Heart left ventricle (tissue), 16 donors: ENCODE results near the gene MPO. TPM values are rescaled to one million over a fixed set of nuclear protein-coding genes. Genes with fewer than 3 reads are reported as not detected.

Source experiments
- ATAC-seq, 4 donors: fragments of 200-7000 bp; cut with Tn5 transposase; one replicate each; pipeline ENCODE4 v1.9.1; 2020 to 2022; ENCODE audit warnings: moderate library complexity in 4 of 4, mild to moderate bottlenecking in 3 of 4, moderate number of reproducible peaks in 1 of 4
- DNase-seq, 5 donors: peaks; one replicate each; pipeline ENCODE4 v3.0.0-alpha.2; 2020
- H3K27ac ChIP-seq, 12 donors: fragments of 200-600 bp; sonication (generic) in 4 of 12; one replicate each; pipeline versions ENCODE4 v1.5.0 to v1.8.0; 2016 to 2022; ENCODE audit warnings: mild to moderate bottlenecking in 2 of 12
- H3K27me3 ChIP-seq, 9 donors: fragments of 200-600 bp; sonication (generic) in 2 of 9; one replicate each; pipeline versions ENCODE4 v1.5.1 to v1.8.0; 2016 to 2022; ENCODE audit warnings: mild to moderate bottlenecking in 3 of 9
- H3K36me3 ChIP-seq, 9 donors: fragments of 200-600 bp; sonication (generic) in 2 of 9; one replicate each; pipeline versions ENCODE4 v1.5.0 to v1.8.0; 2018 to 2022; ENCODE audit warnings: mild to moderate bottlenecking in 2 of 9
- H3K4me1 ChIP-seq, 12 donors: fragments of 200-600 bp; sonication (generic) in 4 of 12; one replicate each; pipeline versions ENCODE4 v1.5.0 to v1.8.0; 2016 to 2022; ENCODE audit warnings: mild to moderate bottlenecking in 3 of 12
- H3K4me3 ChIP-seq, 12 donors: fragments of 200-600 bp; sonication (generic) in 4 of 12; one replicate each; pipeline versions ENCODE4 v1.5.0 to v1.8.0; 2017 to 2022; ENCODE audit warnings: mild to moderate bottlenecking in 9 of 12, moderate library complexity in 4 of 12
- H3K9me3 ChIP-seq, 12 donors: fragments of 200-600 bp; sonication (generic) in 4 of 12; one replicate each; pipeline versions ENCODE4 v1.5.0 to v1.8.0; 2016 to 2022; ENCODE audit warnings: mild to moderate bottlenecking in 1 of 12
- CTCF ChIP-seq, 12 donors: fragments of 200-600 bp; sonication (generic) in 4 of 12; IDR thresholded peaks; one replicate each; pipeline versions ENCODE4 v1.5.0 to v1.8.0; 2018 to 2022; ENCODE audit warnings: antibody characterized with exemption in 12 of 12, mild to moderate bottlenecking in 5 of 12
- POLR2A ChIP-seq, 2 donors: fragments of 450-650 bp; IDR thresholded peaks; one replicate each; pipeline ENCODE4 v1.6.1; 2017; ENCODE audit warnings: antibody characterized with exemption in 2 of 2, mild to moderate bottlenecking in 2 of 2, moderate library complexity in 2 of 2
- WGBS, 4 donors: extraction: QIAGEN DNeasy Blood & Tissue Kit in 2 of 4; methylation state at CpG; one replicate each; pipeline versions ENCODE4 v1.1.5 to v1.1.7; 2013 to 2018; 5-methylcytosine and 5-hydroxymethylcytosine counted together
- intact Hi-C, 10 donors: fragments of 100-400 bp; cut with DNase I; formaldehyde crosslinking; loops; one replicate each; pipeline versions ENCODE4 v1.11.1 to v1.14.2; 2022
- polyA plus RNA-seq, 2 donors: library from polyadenylated mRNA; stranded (reverse); fragments of 200-250 nt; gene quantifications; one replicate each; pipeline ENCODE4 v1.2.3, GENCODE V29; 2013
- total RNA-seq, 9 donors: library from RNA; depleted of rRNA in 2 of 9; stranded (reverse); fragments of >200 nt in 2 of 9; fragmentation: NEBNext Ultra II Directional in 3 of 9; extraction: Animal tissue kit (Norgen Biotek cat#: 25700) in 3 of 9; gene quantifications; one replicate each; pipeline versions ENCODE4 v1.1.0 to v1.2.4, GENCODE V29; 2016 to 2023
- donor health status: ischemic (EF 13 %, LVEDD 7.1; RV severe dilation, severe dysfunction).
- donor health status: healthy with polysubstance abuse.
- donor health status: DM: no; HTN: yes; CAD: no.
- donor health status: DM: no; HTN: no; CAD: no.
- donor health status: ischemic (EF 25% LVEDD 6.9; RV normal size, moderate dysfunction).
- donor health status: ischemic (EF 25% LVEDD 5.7; RV mildly dilated, moderate dysfunction).
- donor health status: healthy.
- donor health status: DM: yes; HTN: yes; CAD: no.
- donor health status: ischemic (EF 35%, LVEDD 5.7; RV mildly dilated, moderate dysfunction).
- donor health status: nonischemic (EF 11% LVEDD 7.7; RV severe dilation, severe dysfunction).
- donor health status: DM: yes; HTN: yes; CAD: no.
- donor health status: PGD.
- donor health status: ischemic (EF 29% LVEDD 5.4; RV normal size, mild dysfunction).
- donor health status: nonischemic (EF 23%, LVEDD 6.1; RV moderate dilation, normal function).

MPO gene
- total and polyA plus RNA-seq, 11 donors: 0.11 to 2.8 (median 0.31) TPM; not detected in 4

- WGBS, 4 donors: 85 to 89% (median 86%) methylated on average over 6 of the region's 6 CpGs
- Histone ChIP-seq H3K9me3 (peaks cover 0 to 11% (median 0%) of the 10 kb centered on the region in 12 donors), H3K27ac (no peak overlapping the region), H3K27me3 (peaks cover 0 to 10% (median 0%) of the 10 kb centered on the region in 9 donors), H3K4me3 (no peak overlapping the region), H3K36me3 (no peaks in the 10 kb centered on the region), H3K4me1 (peaks cover 0 to 4% (median 0%) of the 10 kb centered on the region in 12 donors)
- intact Hi-C loops: loop anchor here in 2 of 10 donors (10.0 kb wide), 1 partner anchor 144 kb away; no protein-coding TSS in a partner anchor
- no peak for ATAC-seq
- no peak for TF ChIP-seq POLR2A (IDR thresholded peaks at IDR 0.05)
- no peak for TF ChIP-seq CTCF (IDR thresholded peaks at IDR 0.05)
- no peak for DNase-seq
Measured at GRCh38 chr17:58300336-58300735, 19.6 kb upstream of the MPO start.

- 79 to 100% (median 91%) methylated on average over 1 of the region's 1 CpG for WGBS, 4 donors
- no peak for DNase-seq
Measured at GRCh38 chr17:58294034-58294433, 13.3 kb upstream of the MPO start.

GRCh38 chr17:58291246-58291645, 10.5 kb upstream of the MPO start:
- no peak for DNase-seq
- peaks cover 0 to 7% (median 0%) of the 10 kb centered on the region in 12 donors for H3K4me1 ChIP-seq
- no peak for ATAC-seq
- H3K27ac ChIP-seq: no peak overlapping the region
- H3K36me3 ChIP-seq: no peaks in the 10 kb centered on the region
- peaks cover 0 to 47% (median 3%) of the 10 kb centered on the region in 9 donors for H3K27me3 ChIP-seq
- no peak overlapping the region for H3K4me3 ChIP-seq
- WGBS, 4 donors: 71 to 82% (median 78%) methylated on average over 5 of the region's 5 CpGs
- peaks cover 0 to 6% (median 0%) of the 10 kb centered on the region in 12 donors for H3K9me3 ChIP-seq
- intact Hi-C loops: no loop called here
- TF ChIP-seq CTCF (IDR thresholded peaks at IDR 0.05) (no peak), POLR2A (IDR thresholded peaks at IDR 0.05) (no peak)

More at GRCh38 chr17:58294034-58294433, 13.3 kb upstream of the MPO start:
- intact Hi-C loops: no loop called here
- no peaks in the 10 kb centered on the region for H3K36me3 ChIP-seq
- no peak for ATAC-seq
- H3K9me3 ChIP-seq: peaks cover 0 to 11% (median 0%) of the 10 kb centered on the region in 12 donors
- no peak overlapping the region for H3K4me3 ChIP-seq
- peaks cover 0 to 33% (median 3%) of the 10 kb centered on the region in 9 donors for H3K27me3 ChIP-seq
- TF ChIP-seq POLR2A (IDR thresholded peaks at IDR 0.05): no peak
- TF ChIP-seq CTCF (IDR thresholded peaks at IDR 0.05): no peak
- peaks cover 0 to 7% (median 0%) of the 10 kb centered on the region in 12 donors for H3K4me1 ChIP-seq
- H3K27ac ChIP-seq: no peak overlapping the region

DNA sequence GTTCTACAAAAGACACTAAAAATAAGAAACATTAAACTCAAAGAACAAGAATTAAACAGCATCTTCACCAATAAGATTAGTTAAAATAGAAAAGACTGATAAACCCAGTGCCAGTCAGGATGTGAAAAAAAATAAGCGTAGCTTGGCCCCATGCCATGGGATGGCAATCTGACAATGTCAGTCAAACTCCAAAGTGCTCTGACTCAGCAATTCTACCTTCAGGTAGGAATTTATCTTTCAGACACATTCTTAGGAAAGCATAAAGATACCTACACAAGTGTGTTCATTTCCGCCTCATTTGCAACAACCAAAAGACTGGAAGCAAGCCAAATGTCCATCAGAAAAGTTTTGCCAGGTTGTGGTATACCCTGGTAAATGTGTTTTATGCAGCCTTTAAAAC, 9.1 kb upstream of the MPO start:
- Histone ChIP-seq H3K4me1 (peaks cover 0 to 7% (median 0%) of the 10 kb centered on the region in 12 donors), H3K27ac (no peak overlapping the region), H3K4me3 (no peak overlapping the region), H3K9me3 (peaks cover 0 to 6% (median 0%) of the 10 kb centered on the region in 12 donors), H3K27me3 (peaks cover 0 to 47% (median 3%) of the 10 kb centered on the region in 9 donors), H3K36me3 (no peaks in the 10 kb centered on the region)
- no peak for DNase-seq
- no peak for ATAC-seq
- intact Hi-C loops: no loop called here
- no peak for TF ChIP-seq CTCF (IDR thresholded peaks at IDR 0.05)
- no peak for TF ChIP-seq POLR2A (IDR thresholded peaks at IDR 0.05)
- 30 to 46% (median 44%) methylated on average over 2 of the region's 2 CpGs for WGBS, 4 donors
